ENCODE data around the gene FLCN.
A peak's percentile ranks its signal among the peaks of the same experiment; 100 is the strongest.
"Not testable (repeated sequence)": the region's sequence is repeated elsewhere in the genome, so short reads cannot be mapped to it uniquely, and the experiment has no call there.

FLCN gene, protein sequence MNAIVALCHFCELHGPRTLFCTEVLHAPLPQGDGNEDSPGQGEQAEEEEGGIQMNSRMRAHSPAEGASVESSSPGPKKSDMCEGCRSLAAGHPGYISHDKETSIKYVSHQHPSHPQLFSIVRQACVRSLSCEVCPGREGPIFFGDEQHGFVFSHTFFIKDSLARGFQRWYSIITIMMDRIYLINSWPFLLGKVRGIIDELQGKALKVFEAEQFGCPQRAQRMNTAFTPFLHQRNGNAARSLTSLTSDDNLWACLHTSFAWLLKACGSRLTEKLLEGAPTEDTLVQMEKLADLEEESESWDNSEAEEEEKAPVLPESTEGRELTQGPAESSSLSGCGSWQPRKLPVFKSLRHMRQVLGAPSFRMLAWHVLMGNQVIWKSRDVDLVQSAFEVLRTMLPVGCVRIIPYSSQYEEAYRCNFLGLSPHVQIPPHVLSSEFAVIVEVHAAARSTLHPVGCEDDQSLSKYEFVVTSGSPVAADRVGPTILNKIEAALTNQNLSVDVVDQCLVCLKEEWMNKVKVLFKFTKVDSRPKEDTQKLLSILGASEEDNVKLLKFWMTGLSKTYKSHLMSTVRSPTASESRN

GRCh38 chr17:17237026-17237799 lies at the start of gene FLCN:
Gene FLCN (minus strand): TSS chr17:17237168. CDS start chr17:17228137, 9,031 bp downstream.
- peak; percentile 89 to 95 for DNase-seq

GRCh38 chr17:17285951-17286350 lies 49.0 kb upstream of the FLCN start:
- no peak for DNase-seq

DNA sequence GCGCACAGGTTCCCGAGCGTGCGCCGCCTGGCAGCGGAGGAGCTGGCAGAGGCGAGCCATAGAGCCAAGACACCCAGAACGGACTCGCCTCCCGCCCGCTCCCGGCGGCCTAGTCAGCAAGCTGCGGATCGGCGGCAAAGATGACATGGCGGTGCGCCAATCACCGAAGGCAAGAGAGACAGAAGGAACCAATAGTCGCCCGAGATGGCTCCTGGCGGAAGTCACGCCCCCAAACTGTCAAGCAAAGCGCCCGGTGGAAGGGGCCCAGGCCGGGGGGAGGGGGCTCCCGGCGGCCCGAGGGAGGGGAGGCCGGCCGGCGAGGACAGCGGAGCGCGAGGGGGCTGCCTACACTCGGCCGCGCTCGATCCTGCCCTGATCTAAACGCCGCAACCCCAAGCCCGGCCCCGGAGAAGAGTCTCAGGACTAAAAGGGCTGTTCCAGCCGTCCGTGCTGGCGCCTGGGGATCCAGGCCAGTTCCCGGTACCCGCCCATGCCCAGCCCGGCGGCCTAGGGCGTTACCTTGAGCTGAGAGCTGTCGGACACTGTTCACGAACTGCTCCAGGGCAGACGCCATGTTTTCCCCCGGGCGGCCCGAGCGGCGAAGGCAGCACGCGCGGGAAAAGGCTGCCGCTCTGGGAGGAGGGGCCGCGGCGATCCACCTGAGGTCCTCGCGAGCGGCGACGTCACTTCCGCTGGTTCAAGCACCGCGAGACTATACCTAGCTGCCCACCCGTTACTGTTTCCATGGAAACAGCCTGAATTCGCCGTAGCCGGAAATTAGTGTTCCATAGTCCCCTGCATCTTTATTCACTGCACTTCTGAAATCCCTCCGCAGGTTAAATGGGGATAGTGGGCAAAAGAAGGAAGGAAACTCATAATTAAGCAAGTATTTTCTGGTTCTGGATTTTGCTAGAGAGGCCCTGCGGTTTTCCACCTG lies 43.9 kb upstream of the FLCN start, which contains the start of gene COPS3:
Gene COPS3, minus strand, starts transcription at position 634 of the 937 bp plus-strand sequence. Its CDS starts 60 bp downstream, at position 574.
- DNase-seq = peak; percentile 94 to 96

DNA sequence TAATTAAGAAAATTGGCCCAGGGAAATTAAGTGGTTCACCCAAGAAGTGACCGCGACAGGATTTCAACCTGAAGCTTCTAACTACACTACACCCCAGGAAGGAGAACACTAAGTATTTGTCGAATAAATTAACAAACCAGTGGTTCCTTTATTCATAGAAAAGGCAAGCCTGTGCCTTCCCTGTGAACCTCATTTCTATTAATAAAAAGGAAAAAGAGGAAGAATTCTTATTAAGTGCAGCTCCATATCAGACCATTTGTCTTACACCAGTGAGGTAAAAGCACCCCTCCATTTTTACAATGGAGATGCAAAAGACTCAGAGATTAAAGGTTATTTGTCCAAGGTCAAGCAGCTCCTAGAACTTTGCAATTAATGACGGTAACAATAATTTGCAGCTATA lies 42.3 kb upstream of the FLCN start:
- DNase-seq = peak in 1 of 2 donors; percentile 19

DNA sequence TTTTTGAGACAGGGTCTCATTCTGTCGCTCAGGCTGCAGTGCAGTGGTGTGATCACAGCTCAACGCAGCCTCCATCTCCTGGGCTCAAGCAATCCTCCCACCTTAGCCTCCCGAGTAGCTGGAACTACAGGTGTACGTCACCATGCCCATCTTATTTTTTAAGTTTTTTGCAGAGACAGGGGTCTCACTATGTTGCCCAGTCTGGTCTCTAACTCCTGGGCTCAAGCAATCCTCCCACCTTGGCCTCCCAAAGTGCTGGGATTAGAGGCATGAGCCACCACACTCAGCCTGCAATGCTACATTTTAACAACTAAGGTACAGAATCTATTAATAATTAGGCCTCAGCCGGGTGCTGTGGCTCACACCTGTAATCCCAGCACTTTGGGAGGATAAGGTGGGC lies 40.5 kb upstream of the FLCN start:
- DNase-seq = not testable (repeated sequence)

- peak; percentile 71 to 72 for DNase-seq
These were observed 39.0 kb upstream of the FLCN start for GRCh38 chr17:17275971-17276370.

GRCh38 chr17:17269926-17270773 lies 33.2 kb upstream of the FLCN start:
- no peak for DNase-seq

- no peak for DNase-seq
These were observed 27.5 kb upstream of the FLCN start for GRCh38 chr17:17264430-17264829.

DNA sequence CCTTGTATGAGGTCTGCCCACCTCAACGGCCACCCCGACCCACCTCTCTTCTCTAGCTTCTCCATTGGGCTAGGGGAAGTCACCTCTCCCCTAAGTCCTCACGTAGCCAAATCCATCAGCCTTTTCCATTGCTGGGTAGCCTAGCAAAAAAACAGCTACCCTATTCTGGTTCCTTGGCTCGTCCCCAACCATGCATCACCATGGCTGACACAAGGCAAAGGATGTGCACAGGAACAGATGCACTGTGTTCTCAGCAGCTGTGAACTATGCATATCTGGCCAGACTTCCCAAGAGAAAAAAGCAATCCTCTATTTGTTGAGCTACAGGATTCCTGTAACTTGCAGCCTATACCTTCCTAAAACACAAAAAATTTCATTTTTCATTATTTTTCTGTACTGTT lies 22.0 kb upstream of the FLCN start:
- no peak for DNase-seq

GRCh38 chr17:17258011-17258410 lies 21.0 kb upstream of the FLCN start:
- DNase-seq = no peak

GRCh38 chr17:17256316-17256715 lies 19.3 kb upstream of the FLCN start:
- no peak for DNase-seq

- not testable (repeated sequence) for DNase-seq
These were observed 18.7 kb upstream of the FLCN start for GRCh38 chr17:17255689-17256088.

DNA sequence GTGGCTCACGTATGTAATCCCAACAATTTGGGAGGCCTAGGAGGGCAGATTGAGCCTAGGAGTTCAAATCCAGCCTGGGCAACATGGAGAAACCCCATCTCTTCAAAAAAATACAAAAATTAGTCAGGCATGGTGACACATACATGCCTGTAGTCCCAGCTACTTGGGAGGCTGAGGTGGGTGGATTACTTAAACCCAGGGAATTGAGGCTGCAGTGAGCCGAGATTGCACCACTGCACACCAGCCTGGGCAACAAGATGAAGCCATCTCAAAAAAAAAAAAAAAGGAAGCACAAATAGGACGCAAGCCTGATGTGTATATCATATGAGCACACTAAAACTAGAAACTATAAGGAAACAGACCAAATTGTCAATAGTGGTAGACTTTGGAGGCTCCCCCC lies 17.1 kb upstream of the FLCN start:
- DNase-seq = peak; percentile 82 to 96

GRCh38 chr17:17253406-17253805 lies 16.4 kb upstream of the FLCN start:
- DNase-seq = peak in 1 of 2 donors; percentile 13

DNA sequence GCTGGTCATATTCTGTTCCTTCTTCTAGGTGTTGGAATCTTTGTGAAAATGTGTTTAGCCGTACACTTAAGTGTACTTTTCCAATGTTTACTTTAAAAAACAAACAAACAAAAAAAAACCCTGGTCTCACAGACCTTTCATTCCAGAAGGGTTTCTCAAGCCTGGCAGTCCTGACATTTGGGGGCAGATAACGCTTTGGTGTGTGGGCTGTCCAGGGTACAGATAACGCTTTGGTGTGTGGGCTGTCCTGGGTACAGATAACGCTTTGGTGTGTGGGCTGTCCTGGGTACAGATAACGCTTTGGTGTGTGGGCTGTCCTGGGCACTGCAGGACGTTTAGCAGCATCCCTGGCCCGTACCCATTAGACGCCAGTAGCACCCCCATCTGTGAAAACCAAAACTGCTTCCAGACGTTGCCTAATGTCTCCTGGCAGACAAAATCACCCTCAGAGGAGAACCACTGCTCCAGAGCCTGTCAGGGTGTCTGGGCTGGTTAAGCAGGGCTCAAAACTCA lies 15.2 kb upstream of the FLCN start:
- no peak for DNase-seq

GRCh38 chr17:17246879-17247278 lies 9.9 kb upstream of the FLCN start:
- DNase-seq = no peak

DNA sequence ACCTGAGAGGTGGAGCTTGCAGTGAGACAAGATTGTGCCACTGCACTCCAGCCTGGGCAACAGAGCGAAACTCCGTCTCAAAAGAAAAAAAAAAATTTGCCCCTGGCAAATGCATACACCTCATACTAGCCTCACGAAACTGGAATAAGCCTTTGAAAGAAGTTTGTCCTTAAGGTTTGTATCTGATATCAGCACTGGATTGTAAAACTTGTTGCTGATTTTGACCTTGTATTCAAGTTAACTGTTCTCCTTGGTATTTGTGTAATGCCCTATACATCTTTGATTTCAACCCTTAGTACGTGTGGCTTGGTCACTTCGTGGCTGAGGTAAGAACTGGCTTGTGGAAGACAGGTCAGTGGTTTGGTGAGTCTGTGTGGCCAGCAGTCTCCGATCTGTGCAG lies 6.2 kb upstream of the FLCN start:
- no peak for DNase-seq

DNA sequence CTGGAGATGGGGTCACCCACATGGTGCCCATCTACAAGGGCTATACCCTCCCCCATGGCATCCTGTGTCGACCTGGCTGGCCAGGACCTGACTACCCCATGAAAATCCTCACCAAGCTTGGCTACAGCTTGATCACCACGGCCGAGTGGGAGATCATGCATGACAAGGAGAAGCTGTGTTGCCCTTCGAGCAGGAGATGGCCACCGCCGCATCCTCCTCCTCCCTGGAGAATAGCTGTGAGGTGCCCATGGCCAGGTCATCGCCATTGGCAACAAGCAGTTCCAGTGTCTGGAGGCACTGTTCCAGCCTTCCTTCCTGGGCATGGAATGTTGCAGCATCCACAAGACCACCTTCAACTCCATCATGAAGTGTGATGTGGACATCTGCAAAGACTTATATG lies 5.3 kb upstream of the FLCN start:
- no peak for DNase-seq

- no peak for DNase-seq
These were observed 4.7 kb upstream of the FLCN start for GRCh38 chr17:17241656-17242055.

DNA sequence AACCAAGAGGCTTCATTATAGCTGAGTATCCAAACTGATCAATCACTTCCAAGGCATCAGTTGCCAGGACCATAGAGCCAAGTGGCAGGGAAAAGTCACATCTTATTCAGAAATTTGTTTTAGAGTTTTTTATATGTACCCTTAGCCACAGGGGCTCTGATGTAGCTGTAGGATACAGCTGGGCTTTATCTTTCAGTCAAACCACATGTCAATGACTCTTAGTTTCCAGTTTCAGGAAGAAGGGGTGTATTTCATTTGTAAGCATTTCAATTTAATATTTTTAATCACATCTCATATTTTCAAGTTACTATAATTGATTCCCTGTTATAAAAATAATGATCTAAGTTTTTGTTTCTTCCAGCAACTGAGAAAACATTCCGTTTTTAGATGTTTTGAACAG lies 2.9 kb upstream of the FLCN start:
- DNase-seq = no peak
